NCI-H2171 (cell line): ENCODE results near the gene HECA.
"Not testable (repeated sequence)": the region's sequence is repeated elsewhere in the genome, so short reads cannot be mapped to it uniquely, and the experiment has no call there.

Experiments used
- DNase-seq: peaks from one replicate; lab custom pipeline; 2025; lab: John Stamatoyannopoulos, UW

The HECA gene, protein sequence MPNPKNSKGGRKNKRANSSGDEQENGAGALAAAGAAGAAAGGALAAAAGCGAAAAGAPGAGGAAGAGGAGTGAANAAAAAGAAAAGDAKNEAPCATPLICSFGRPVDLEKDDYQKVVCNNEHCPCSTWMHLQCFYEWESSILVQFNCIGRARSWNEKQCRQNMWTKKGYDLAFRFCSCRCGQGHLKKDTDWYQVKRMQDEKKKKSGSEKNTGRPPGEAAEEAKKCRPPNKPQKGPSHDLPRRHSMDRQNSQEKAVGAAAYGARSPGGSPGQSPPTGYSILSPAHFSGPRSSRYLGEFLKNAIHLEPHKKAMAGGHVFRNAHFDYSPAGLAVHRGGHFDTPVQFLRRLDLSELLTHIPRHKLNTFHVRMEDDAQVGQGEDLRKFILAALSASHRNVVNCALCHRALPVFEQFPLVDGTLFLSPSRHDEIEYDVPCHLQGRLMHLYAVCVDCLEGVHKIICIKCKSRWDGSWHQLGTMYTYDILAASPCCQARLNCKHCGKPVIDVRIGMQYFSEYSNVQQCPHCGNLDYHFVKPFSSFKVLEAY

DNA sequence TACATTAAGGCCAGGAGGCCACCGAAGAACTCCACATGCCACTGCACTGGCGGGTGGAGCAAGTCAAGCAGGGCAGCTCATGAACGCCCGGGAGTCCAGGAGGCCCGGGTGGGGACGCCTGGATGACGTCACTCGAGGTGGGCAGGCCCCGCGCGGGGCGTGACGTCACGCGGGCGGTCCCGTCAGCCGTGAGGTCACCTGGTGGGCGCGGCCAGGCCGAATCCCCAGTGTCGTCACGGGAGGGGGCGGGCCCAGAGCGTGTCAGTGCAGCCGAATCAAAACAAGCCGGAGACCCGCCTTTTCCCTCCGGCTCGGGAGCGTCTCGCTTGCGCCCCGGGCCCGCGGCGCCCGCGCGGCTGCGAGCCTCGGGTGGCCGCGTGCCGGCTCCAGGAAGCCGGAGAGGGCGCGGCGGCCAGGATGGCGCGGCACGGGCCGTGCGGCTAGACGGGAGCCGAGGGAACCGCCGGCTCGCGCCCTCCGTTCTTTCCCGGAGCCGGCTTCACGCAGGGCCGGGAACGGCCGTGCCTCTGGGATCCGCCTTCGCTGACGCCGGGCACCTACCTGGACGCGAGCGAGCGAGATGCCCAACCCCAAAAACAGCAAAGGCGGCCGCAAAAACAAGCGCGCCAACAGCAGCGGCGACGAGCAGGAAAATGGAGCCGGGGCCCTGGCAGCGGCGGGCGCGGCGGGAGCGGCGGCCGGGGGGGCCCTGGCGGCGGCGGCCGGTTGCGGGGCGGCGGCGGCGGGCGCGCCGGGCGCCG, at the start of gene HECA:
TSS of gene HECA (plus strand) at position 264 of the 761 bp plus-strand sequence. CDS start at position 581, 317 bp downstream.
- peak; percentile 89 for DNase-seq

DNA sequence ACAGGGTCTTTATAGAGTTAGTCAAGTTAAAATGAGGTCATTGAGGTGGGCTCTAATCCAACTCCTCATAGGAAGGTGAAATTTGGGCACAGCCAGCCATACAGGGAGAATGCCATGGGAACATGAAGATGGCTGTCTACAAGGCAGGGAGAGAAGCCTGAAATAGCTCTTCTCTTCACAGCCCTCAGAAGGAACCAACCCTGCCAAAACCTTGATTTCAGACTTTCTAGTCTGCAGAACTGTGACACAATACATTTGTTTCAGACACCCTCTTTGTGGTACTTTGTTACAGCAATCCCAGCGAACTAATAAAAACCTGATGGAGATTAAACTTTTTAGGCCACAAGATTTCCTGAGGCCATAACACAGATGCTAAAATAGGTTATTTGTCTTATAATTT, 43.1 kb upstream of the HECA start:
- DNase-seq, result no peak

DNA sequence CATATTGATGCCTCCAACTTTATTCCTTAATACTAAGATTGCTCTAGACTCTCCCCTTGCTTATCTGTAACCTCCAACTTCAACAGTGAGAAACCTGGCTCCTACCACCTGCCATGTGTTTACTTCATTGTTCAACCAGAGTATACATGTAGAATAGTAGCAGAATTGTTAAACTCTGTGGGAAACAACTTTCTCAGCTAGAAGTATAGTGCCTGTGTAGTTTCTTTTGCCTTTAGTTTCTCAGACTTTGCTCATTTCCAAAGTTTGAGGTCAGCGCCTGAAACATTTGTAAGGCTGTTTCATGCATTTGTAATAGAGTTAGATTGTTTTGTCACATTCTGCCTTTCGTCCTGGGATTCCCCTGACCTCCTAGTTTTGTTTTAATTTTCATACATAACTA, 34.9 kb upstream of the HECA start:
- DNase-seq, result no peak

DNA sequence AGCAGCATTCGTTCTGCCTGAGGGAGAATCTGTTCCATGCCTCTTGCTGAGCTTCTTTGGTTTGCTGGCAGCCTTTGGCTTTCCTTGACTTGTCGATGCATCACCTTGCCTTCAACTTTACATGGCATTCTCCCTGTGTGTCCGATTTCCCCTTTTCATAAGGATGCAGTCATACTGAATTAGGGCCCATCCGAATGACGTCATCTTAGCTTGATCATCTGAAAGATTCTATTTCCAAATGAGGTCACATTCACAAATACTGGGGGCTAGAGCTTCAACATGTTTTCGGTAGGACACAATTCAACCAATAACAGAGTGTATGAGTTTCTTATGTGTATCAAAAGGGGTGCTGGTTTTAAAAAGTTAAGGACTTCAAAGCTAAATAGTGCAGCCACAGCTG, 27.8 kb upstream of the HECA start:
- no peak for DNase-seq

DNA sequence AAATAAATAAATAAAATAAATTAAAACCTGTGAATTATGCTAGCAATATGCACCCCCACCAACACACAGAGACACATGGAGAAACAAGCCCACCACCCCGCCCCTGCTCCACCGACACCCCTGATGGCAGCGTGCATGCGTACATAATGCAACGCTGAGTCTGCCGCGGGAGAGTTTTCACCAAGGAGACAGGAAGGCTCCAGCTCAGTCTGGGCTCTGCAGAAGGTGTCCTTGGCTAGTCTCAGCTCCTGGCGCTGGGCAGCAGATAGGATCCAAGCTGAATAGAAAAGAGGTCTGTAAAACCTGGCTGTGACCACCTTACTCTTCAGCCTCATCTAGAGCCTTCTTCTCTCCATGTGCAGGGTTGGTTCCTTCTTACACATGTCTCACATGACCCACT, 26.5 kb upstream of the HECA start:
- no peak for DNase-seq

DNA sequence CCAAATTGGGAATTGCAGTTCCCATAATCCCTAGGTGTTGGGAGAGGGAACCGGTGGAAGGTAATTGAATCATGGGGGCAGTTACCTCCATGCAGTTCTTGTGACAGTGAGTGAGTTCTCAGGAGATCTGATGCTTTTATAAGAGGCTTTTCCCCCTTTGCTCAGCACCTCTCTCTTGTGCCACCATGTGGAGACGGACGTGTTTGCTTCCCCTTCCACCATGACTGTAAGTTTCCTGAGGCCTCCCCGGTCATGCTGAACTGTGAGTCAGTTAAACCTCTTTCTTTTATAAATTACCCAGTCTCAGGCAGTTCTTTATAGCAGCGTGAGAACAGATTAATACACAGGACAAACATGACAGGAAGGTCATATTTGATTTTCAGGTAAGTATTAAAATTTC, 25.3 kb upstream of the HECA start:
- DNase-seq, result no peak

DNA sequence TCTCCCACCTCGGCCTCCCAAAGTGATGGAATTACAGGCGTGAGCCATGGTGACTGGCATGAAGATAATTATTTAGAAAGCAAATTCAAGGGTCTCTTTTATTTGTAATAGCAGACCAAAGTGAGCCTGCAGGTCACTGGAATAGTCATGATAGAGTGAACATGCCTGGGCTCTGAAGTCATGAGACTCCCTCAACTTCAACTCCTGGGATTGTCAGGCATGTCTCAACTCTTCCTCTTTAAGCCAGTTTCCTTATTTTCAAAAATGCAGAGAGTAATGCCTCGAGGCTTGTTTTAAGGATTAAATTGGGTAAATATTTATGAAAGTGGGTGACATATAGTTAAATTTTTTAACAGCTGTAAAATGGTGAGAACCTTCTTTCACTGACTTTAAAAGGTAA, 22.7 kb upstream of the HECA start:
- DNase-seq, result no peak

DNA sequence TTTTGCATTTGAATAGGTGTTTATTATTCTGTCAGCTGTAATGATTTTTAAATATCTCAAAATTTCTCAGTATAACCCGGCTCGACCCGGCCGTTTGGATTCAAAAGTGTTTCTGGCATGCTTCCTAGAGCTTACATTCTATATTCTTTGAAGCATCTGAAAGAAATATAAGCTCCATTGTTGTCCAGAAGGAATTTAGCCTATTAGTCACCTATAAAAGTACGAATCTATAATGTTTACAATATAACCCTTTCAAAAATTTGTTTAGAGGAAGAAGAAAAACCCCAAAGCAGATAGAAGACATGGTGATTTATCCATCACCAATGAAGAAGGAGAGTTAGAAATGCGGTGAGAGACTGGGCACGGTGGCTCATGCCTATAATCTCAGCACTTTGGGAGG, 22.3 kb upstream of the HECA start:
- DNase-seq, result no peak

DNA sequence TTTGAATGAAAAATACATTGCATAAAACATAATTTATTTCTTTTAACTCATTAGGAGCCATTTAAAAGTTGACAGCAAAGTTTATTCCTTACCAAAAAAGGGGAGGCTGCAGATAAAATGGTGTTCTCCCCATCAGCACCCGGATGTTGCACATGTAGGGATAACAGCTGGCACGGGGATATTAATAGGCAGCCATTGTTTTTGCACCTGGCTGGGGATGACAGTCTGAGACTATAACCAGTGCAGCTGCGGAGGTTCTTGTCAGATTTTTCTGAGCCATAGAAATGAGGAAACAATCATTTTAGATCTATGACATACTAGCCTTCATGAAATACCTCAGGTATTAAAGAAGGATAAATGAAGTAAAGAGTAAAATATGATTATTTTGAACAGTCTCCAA, 20.1 kb upstream of the HECA start:
- DNase-seq, result peak; percentile 42

DNA sequence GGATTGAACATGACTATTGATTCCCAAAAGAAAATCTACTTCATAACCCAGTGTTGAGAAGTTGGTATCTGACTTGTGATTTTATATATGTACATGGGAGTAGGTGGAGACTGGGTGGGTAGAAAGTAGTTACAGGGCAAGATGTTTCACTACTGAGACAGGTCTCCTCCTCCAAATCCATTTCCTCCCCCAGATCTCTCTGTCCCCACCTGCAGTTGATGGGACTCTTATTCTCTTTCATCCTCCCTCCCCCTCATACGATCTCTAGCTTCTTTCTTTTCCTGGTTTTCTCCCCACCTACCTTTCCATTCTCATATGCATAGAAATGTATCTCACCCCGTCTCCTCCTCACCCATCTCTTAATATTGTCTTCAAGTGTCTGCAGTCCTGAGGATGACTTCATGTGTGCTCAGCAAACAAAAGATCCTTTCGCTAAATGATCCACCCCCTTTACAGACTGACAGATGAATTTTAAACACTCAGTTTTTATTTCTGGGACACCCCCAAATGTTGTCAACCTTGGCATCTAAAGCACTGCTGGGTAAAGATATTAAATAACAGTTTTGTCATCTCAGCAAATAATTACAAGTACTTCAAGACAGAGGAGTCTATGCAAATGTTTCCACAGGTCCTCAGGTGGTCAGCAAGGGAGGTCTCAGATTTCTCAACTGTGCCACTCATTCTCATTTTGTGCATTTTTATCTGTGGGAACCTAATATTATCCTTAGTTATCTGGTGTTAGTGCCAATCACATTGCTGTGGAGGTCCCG, 18.7 kb upstream of the HECA start:
- DNase-seq, result no peak

DNA sequence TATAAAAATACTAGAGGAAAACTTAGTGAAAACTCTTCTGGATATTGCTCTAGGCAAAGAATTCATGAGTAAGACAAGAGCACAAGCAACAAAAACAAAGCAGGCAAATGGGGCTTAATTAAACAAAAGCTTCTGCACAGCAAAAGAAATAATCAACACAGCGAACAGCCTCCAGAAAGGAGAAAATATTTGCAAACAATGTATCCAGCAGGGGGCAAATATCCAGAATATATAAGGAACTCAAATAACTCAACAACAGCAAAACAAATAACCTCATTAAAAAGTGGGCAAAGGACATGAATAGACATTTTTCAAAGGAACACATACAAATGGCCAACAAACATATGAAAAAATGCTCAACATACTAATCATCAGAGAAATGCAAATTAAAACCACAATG, 17.1 kb upstream of the HECA start:
- DNase-seq, result no peak

DNA sequence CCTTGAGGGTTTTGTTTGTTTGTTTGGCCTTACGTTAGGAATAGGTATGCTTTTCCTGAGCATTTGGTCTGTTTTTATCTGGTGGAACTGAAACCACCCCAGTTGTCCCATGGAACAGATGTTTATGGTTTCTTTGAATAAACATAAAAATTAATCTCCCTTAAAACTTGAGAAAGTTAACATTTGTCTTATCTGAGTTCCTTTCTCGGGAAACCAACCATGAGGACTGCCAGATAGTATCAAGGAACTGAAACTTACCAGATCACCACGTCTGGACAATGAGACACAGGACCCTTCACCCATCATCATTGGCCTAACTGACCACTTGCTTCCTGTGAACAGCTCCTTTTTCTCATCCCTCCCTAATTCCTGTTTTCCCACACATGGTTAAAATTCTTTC, 15.3 kb upstream of the HECA start:
- no peak for DNase-seq

DNA sequence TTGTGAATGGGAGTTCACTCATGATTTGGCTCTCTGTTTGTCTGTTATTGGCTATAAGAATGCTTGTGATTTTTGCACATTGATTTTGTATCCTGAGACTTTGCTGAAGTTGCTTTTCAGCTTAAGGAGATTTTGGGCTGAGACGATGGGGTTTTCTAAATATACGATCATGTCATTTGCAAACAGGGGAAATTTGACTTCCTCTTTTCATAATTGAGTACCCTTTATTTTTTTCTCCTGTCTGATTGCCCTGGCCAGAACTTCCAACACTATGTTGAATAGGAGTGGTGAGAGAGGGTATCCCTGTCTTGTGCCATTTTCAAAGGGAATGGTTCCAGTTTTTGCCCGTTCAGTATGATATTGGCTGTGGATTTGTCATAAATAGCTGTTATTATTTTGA, 12.1 kb upstream of the HECA start:
- DNase-seq, result not testable (repeated sequence)

DNA sequence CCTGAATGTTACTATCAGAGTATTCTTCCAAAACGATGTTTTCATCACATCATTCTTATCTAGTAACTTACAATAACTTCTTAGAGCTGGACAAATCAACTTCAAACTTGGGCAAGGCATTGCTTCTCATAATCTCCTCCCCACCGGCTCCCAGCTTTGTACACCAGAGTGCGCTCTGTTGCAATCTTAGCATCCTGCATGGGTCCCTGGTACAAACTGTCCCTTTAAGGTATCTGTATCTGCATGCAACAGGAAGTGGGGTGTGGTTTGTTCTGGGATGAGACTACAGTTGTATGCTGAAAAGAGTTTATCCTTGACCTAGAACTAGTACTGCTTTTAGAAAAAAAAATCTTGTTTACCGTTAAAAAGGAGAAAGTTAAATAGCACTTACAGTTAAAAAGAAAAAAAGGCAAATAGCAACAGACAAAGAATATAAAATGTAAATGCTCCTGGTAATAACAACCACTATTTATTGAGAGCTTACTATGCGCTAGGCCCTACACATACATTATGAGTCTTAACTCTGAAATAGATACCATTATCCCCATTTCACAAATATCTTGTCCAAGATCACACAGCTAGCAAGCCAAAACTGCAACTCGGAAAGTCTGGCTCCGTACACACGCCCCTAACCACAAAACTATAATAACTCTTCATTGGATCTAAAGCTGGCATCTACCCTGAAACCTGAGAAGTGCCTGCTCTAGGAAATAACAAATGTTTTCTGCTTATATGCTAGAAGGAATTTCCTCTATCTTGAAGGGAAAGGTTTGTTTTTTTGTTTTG, 9.8 kb upstream of the HECA start:
- no peak for DNase-seq

DNA sequence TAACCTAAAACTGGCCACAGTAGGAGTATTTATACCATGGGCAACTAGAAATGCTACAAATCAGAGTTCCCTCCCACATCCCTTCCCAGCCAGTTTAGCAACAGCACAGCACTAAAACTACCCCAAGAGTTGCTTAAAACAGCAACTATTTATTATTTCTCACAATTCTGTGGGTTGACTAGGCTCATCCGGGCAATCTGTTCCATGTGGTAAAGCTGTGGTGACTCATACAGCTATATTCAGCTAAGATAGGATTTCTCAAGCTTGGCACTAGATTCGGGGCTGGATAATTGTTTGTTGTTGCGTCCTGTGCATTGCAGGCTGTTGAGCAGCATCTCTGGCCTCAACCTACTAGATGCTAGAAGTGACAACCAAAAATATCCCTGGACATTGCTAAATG, 8.6 kb upstream of the HECA start:
- no peak for DNase-seq

DNA sequence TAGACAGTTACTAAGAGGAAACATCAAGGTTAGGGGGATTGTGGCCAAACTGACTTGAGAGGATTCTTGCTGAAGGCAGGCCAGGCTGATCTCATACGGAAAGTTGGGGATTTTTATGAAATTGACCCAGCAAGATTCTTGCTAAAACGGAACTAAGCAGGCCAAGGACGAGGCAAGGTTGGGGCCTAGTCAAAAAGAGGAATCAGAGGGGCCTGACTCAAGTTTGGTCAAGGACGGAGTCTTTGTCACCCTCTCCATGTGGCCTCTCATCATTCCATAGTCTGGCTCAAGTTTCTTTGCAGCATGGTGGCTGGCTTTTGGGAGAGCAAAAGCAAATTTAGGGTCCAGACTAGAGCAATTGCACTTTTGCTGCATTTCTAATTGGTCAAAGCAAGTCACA, 7.9 kb upstream of the HECA start:
- DNase-seq, result no peak

DNA sequence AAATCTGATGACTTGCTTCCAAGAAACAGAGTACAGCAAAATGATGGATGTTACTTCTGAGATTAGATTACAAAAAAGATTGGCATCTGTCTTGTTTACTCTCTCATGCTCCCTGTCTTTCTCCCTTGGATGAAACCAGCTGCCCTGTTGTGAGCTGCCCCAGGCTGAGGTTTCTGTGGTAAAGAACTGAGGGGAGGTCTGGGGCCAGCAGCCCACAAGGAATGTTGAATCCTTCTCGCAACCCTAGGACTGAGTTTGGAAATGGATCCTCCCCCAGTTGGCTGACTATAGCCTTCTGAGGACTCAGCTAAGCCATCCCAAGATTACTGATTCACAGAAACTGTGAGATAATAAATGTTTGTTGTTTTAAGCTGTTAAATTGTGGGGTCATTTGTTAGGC, 5.6 kb upstream of the HECA start:
- DNase-seq, result no peak

DNA sequence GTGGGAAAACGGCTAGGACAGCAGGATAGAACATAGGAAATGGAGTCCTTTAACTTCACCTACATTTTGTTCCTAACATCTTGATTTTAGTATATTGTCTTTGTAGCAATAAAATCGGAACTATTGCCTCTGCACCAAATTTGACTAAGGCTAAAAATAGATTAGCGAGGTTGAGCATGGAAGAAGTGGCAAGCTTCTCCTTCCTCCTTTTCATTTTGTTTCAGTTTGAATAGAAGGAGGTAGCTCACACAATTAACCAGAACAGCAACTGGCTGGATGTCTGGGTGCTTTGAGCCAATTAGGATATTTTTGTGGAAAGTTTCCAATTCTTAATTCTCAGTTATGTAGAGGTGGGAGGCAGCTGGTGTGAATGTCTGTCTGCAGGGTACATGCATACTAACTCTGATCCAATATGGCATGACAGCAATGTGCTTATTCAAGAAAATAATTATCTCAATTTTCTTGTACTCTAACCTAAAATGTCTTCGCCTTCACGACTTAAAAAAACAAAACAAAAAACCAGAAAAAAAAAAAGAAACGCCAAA, 3.1 kb upstream of the HECA start:
- no peak for DNase-seq

DNA sequence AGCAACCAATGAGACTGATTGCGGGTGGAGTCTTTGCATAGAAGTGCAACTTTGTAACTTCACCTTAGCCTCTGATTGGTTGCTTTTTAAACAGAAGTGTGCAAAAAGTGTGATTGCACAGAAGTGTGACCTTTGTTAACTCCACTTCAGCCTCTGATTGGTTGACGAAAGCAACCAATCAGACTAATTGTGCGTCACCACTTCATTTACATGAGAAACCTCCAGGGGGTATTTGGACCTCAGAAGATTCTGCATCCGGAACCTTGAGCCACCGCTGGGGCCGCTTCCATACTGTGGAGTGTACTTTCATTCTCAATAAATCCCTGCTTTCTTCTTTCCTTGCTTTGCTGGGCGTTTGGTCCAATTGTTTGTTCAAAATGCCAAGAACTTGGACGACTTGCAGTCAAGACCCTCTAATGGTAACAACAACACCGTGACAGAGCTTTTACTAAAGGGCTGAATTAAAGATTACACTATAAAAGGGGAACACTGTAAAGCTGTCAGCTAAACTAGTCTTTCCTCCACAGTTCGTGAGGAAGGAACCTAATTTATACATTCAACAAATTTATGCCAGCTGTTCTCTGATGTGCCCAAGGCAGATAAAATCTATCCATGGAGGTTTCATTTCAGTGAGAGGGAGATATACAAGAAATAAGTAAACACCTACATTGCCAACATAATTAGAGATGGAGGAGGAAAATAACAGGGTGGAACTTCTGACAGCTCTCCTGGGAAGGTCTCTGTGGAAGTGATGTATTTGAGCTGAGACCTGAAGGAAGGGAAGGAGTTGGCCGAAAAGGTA, 1.4 kb upstream of the HECA start:
- no peak for DNase-seq

DNA sequence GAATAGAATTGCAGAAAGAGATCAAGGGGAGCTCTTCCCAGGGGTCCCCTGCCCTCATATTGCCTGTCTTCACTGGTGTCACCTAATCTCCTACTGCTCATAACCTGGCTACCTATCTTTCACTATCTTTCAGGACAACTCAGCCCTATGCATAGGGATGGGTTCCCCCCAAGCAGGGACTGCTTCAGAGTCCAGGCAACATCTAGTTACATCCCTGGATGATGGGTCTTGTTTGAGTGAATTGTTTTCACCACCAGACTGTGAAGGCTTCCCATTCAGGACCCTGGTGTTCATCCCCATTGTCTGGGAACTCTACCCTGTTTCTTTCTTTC, 850 bp upstream of the HECA start:
- DNase-seq, result no peak
